Transverse colon (tissue), 4 donors: ENCODE data around the gene USP2.

Source experiments
- CTCF ChIP-seq, 5 experiments: fragments of 200-600 bp in 3 of 5; fragments of 450-650 bp in 2 of 5; sonication (generic) in 3 of 5; IDR thresholded peaks; 1 replicate in 2 of 5; 2 replicates in 3 of 5; pipeline ENCODE4 v1.5.1; 2016 to 2017; ENCODE audit warnings: antibody characterized with exemption in 5 of 5, inconsistent platforms in 3 of 5, mild to moderate bottlenecking in 2 of 5, moderate library complexity in 1 of 5
- POLR2A ChIP-seq: fragments of 450-650 bp; IDR thresholded peaks from one replicate; pipeline ENCODE4 v1.6.1; 2016; ENCODE audit warnings: antibody characterized with exemption, mild to moderate bottlenecking, moderate library complexity
- POLR2AphosphoS5 ChIP-seq, 3 donors: sonication (generic); formaldehyde crosslinking; IDR thresholded peaks; one replicate each; pipeline ENCODE4 v1.6.1; 2016; ENCODE audit warnings: antibody characterized with exemption in 3 of 3

DNA sequence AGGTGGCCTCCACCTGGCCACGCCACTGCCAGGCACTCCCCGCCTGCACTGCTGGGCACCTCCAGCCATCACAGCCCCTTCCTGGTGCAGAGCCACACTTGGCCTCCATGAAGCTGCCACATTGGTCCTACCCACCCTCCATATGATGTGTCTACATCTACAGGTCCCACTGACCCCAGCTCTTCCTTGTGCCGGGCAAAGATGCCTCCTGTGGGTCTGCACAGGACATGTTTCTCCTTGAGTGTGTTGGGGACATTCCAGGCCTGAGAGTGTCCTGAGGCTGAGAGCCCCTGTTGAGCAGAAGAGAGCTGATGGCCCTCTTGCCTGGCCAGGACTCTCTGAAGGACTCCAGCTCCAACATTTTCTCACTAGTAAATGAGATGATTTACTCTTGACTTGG lies 34.0 kb upstream of the USP2 start:
- TF ChIP-seq POLR2A (no peak), POLR2AphosphoS5 (IDR thresholded peaks at IDR 0.05) (no peak), CTCF (IDR thresholded peaks at IDR 0.05) (no peak)
